MG63 (cell line): Measurements from ENCODE around the gene FKBP1B. TPM values are rescaled to one million over a fixed set of nuclear protein-coding genes. Genes with fewer than 3 reads are reported as not detected.
"Not testable (repeated sequence)": the region's sequence is repeated elsewhere in the genome, so short reads cannot be mapped to it uniquely, and the experiment has no call there.

Experiments
- DNase-seq: peaks from one replicate; pipeline ENCODE4 v3.0.0-alpha.2; 2020
- H3K27me3 ChIP-seq: fragments of 250-450 bp; sonication (Bioruptor Pico); 2 replicates; pipeline ENCODE4 v1.5.1; 2020; ENCODE audit warnings: mild to moderate bottlenecking, moderate library complexity
- H3K36me3 ChIP-seq: fragments of 250-450 bp; sonication (Bioruptor Pico); 2 replicates; pipeline ENCODE4 v1.5.1; 2020; ENCODE audit warnings: mild to moderate bottlenecking, moderate library complexity
- H3K4me3 ChIP-seq: fragments of 250-450 bp; sonication (Bioruptor Pico); 2 replicates; pipeline ENCODE4 v1.5.1; 2020; ENCODE audit warnings: mild to moderate bottlenecking, moderate library complexity
- H3K9me3 ChIP-seq: fragments of 250-450 bp; sonication (Bioruptor Pico); 2 replicates; pipeline ENCODE4 v1.5.1; 2020; ENCODE audit warnings: mild to moderate bottlenecking, moderate library complexity
- total RNA-seq: library from RNA; depleted of rRNA; stranded (reverse); fragments of >200 nt; shearing (Covaris generic); gene quantifications from 2 replicates; pipeline ENCODE4 v1.2.3, GENCODE V29; 2014; ENCODE audit warnings: low replicate concordance; rRNA removed

FKBP1B gene
- total RNA-seq, result 5.1 TPM in 1 of 2 replicates, not detected in the other

GRCh38 chr2:24049485-24050021 lies at the start of gene FKBP1B:
TSS of gene FKBP1B (plus strand) at chr2:24049741. CDS start at chr2:24049850, 109 bp downstream.
- DNase-seq, result peak; percentile 48
- no peaks in the 10 kb centered on the region for H3K9me3 ChIP-seq

GRCh38 chr2:24007693-24008092 lies 41.8 kb upstream of the FKBP1B start:
- Histone ChIP-seq H3K9me3 (no peaks in the 10 kb centered on the region), H3K4me3 (no peak overlapping the region; the same call in 1 of the 2 replicates), H3K27me3 (no peaks in the 10 kb centered on the region), H3K36me3 (no peaks in the 10 kb centered on the region)
- no peak for DNase-seq

More at GRCh38 chr2:24049485-24050021, at the start of gene FKBP1B:
- no peaks in the 10 kb centered on the region for H3K27me3 ChIP-seq
- peaks cover 2% of the 10 kb centered on the region; the same call in 1 of the 2 replicates for H3K36me3 ChIP-seq
- peak within 1 kb of the TSS; percentile 38 for H3K4me3 ChIP-seq

- Histone ChIP-seq H3K4me3 (peak overlapping the region; percentile 28), H3K27me3 (no peaks in the 10 kb centered on the region), H3K9me3 (no peaks in the 10 kb centered on the region), H3K36me3 (no peaks in the 10 kb centered on the region)
- no peak for DNase-seq
Observed at GRCh38 chr2:24008672-24009366, 40.7 kb upstream of the FKBP1B start.

GRCh38 chr2:24009367-24009679 lies 40.2 kb upstream of the FKBP1B start:
- no peaks in the 10 kb centered on the region for H3K36me3 ChIP-seq
- no peak overlapping the region for H3K4me3 ChIP-seq
- DNase-seq, result no peak
- H3K9me3 ChIP-seq, result no peaks in the 10 kb centered on the region
- no peaks in the 10 kb centered on the region for H3K27me3 ChIP-seq

- no peaks in the 10 kb centered on the region for H3K27me3 ChIP-seq
- H3K36me3 ChIP-seq, result no peaks in the 10 kb centered on the region
- H3K9me3 ChIP-seq, result no peaks in the 10 kb centered on the region
- no peak within 1 kb of the TSS for H3K4me3 ChIP-seq
- no peak for DNase-seq
Observed at GRCh38 chr2:24009680-24010476, 39.7 kb upstream of the FKBP1B start, which contains the start of gene MFSD2B. TSS of gene MFSD2B (plus strand) at chr2:24010085. CDS start at chr2:24010097, 12 bp downstream.

GRCh38 chr2:24010477-24011249 lies 38.9 kb upstream of the FKBP1B start:
- H3K36me3 ChIP-seq, result no peaks in the 10 kb centered on the region
- DNase-seq, result no peak
- H3K27me3 ChIP-seq, result no peaks in the 10 kb centered on the region
- H3K4me3 ChIP-seq, result no peak overlapping the region
- H3K9me3 ChIP-seq, result no peaks in the 10 kb centered on the region

GRCh38 chr2:24011250-24012104 lies 38.1 kb upstream of the FKBP1B start:
- no peaks in the 10 kb centered on the region for H3K36me3 ChIP-seq
- DNase-seq, result no peak

GRCh38 chr2:24012521-24013188 lies 36.9 kb upstream of the FKBP1B start:
- H3K9me3 ChIP-seq, result no peaks in the 10 kb centered on the region
- no peaks in the 10 kb centered on the region for H3K36me3 ChIP-seq
- H3K4me3 ChIP-seq, result no peak overlapping the region
- no peak for DNase-seq
- no peaks in the 10 kb centered on the region for H3K27me3 ChIP-seq

More at GRCh38 chr2:24011250-24012104, 38.1 kb upstream of the FKBP1B start:
- Histone ChIP-seq H3K4me3 (no peak overlapping the region), H3K27me3 (no peaks in the 10 kb centered on the region), H3K9me3 (no peaks in the 10 kb centered on the region)

GRCh38 chr2:24014902-24015301 lies 34.6 kb upstream of the FKBP1B start:
- H3K4me3 ChIP-seq, DNase-seq, H3K27me3 ChIP-seq, H3K9me3 ChIP-seq, H3K36me3 ChIP-seq: not testable (repeated sequence)

- Histone ChIP-seq H3K27me3 (no peaks in the 10 kb centered on the region), H3K9me3 (no peaks in the 10 kb centered on the region), H3K4me3 (no peak overlapping the region), H3K36me3 (no peaks in the 10 kb centered on the region)
- DNase-seq, result peak; percentile 77
Observed at GRCh38 chr2:24015562-24016375, 33.8 kb upstream of the FKBP1B start.

- no peaks in the 10 kb centered on the region for H3K36me3 ChIP-seq
- H3K27me3 ChIP-seq, result no peaks in the 10 kb centered on the region
- DNase-seq, result no peak
- H3K4me3 ChIP-seq, result no peak overlapping the region
- no peaks in the 10 kb centered on the region for H3K9me3 ChIP-seq
Observed at GRCh38 chr2:24016376-24016761, 33.2 kb upstream of the FKBP1B start.

GRCh38 chr2:24016853-24017703 lies 32.5 kb upstream of the FKBP1B start:
- no peak for DNase-seq
- Histone ChIP-seq H3K36me3 (no peaks in the 10 kb centered on the region; the same call in 1 of the 2 replicates), H3K9me3 (no peaks in the 10 kb centered on the region), H3K4me3 (no peak overlapping the region), H3K27me3 (no peaks in the 10 kb centered on the region)

GRCh38 chr2:24017711-24018110 lies 31.8 kb upstream of the FKBP1B start:
- no peaks in the 10 kb centered on the region for H3K27me3 ChIP-seq
- H3K9me3 ChIP-seq, result no peaks in the 10 kb centered on the region
- no peak overlapping the region for H3K4me3 ChIP-seq
- H3K36me3 ChIP-seq, result peaks cover 3% of the 10 kb centered on the region; the same call in 1 of the 2 replicates
- DNase-seq, result no peak

GRCh38 chr2:24018241-24018640 lies 31.3 kb upstream of the FKBP1B start:
- Histone ChIP-seq H3K27me3 (no peaks in the 10 kb centered on the region), H3K4me3 (no peak overlapping the region), H3K36me3 (peaks cover 3% of the 10 kb centered on the region; the same call in 1 of the 2 replicates), H3K9me3 (no peaks in the 10 kb centered on the region)
- DNase-seq, result no peak
